CD14-positive monocyte (primary cell): Measurements from ENCODE around the gene TSHZ1. TPM values are rescaled to one million over a fixed set of nuclear protein-coding genes. Genes with fewer than 3 reads are reported as not detected.

ENCODE experiments used
- DNase-seq, 3 donors: peaks; one replicate each; pipeline ENCODE4 v3.0.0-alpha.2; 2011 to 2022
- H2AFZ ChIP-seq: 2 replicates; pipeline ENCODE4 v1.6.0; 2012; ENCODE audit warnings: mild to moderate bottlenecking, low read depth, low read length, inconsistent platforms; ENCODE audit not compliant: insufficient read depth, poor library complexity, severe bottlenecking
- H3K27ac ChIP-seq, 2 donors: 1 replicate in 1 of 2; 2 replicates in 1 of 2; pipeline ENCODE4 v1.5.1; 2012 to 2013; ENCODE audit warnings: low read length in 2 of 2, control low read depth in 1 of 2, inconsistent platforms in 1 of 2, low read depth in 1 of 2, mild to moderate bottlenecking in 1 of 2
- H3K27me3 ChIP-seq, 2 donors: one replicate each; pipeline versions ENCODE4 v1.6.0 to v1.6.1; 2011 to 2013; ENCODE audit warnings: low read length in 2 of 2; ENCODE audit not compliant: control insufficient read depth in 2 of 2, insufficient read depth in 2 of 2
- H3K36me3 ChIP-seq, 2 donors: replicated peaks in 1 of 2; 1 replicate in 1 of 2; 2 replicates in 1 of 2; pipeline versions ENCODE4 v1.5.1 to v1.6.1; 2012 to 2013; ENCODE audit warnings: low read length in 2 of 2, control low read depth in 1 of 2, inconsistent platforms in 1 of 2, mild to moderate bottlenecking in 1 of 2; ENCODE audit not compliant: insufficient read depth in 2 of 2, control insufficient read depth in 1 of 2
- H3K4me1 ChIP-seq, 2 donors: 1 replicate in 1 of 2; 2 replicates in 1 of 2; pipeline versions ENCODE4 v1.5.1 to v1.6.1; 2012 to 2013; ENCODE audit warnings: low read length in 2 of 2, control low read depth in 1 of 2, inconsistent platforms in 1 of 2, mild to moderate bottlenecking in 1 of 2, moderate library complexity in 1 of 2; ENCODE audit not compliant: insufficient read depth in 2 of 2, control insufficient read depth in 1 of 2
- H3K4me2 ChIP-seq: replicated peaks from 2 replicates; pipeline ENCODE3; 2012; ENCODE audit warnings: low read length, moderate library complexity, mild to moderate bottlenecking; ENCODE audit not compliant: poor library complexity, severe bottlenecking; ENCODE audit errors: extremely low read depth
- H3K4me3 ChIP-seq, 3 experiments: fragments of 200-600 bp in 1 of 3; sonication (generic) in 1 of 3; replicated peaks in 1 of 3; 1 replicate in 2 of 3; 2 replicates in 1 of 3; pipeline ENCODE4 v1.5.1; 2011 to 2013; ENCODE audit warnings: low read length in 3 of 3, mild to moderate bottlenecking in 3 of 3, control low read depth in 2 of 3, low read depth in 2 of 3, inconsistent platforms in 1 of 3, moderate library complexity in 1 of 3
- H3K79me2 ChIP-seq: 2 replicates; pipeline ENCODE4 v1.6.0; 2012; ENCODE audit warnings: mild to moderate bottlenecking, control low read depth, inconsistent platforms, low read length, moderate library complexity; ENCODE audit not compliant: insufficient read depth
- H3K9ac ChIP-seq: 2 replicates; pipeline ENCODE4 v1.6.0; 2017; ENCODE audit warnings: low read length, mild to moderate bottlenecking; ENCODE audit not compliant: insufficient read depth, poor library complexity, severe bottlenecking
- H3K9me3 ChIP-seq, 2 donors: replicated peaks in 1 of 2; 1 replicate in 1 of 2; 2 replicates in 1 of 2; pipeline versions ENCODE4 v1.5.1 to v1.6.1; 2012 to 2013; ENCODE audit warnings: low read length in 2 of 2, control low read depth in 1 of 2; ENCODE audit not compliant: control insufficient read depth in 1 of 2, insufficient read depth in 1 of 2
- H4K20me1 ChIP-seq: 2 replicates; pipeline ENCODE4 v1.6.0; 2012; ENCODE audit warnings: mild to moderate bottlenecking, low read length, control low read depth, moderate library complexity; ENCODE audit not compliant: insufficient read depth
- H3K27ac Mint-ChIP-seq, 7 donors: one replicate each; pipeline ENCODE4 v1.8.0; 2020; ENCODE audit warnings: mild to moderate bottlenecking in 7 of 7, mixed read lengths in 7 of 7, moderate library complexity in 6 of 7, inconsistent platforms in 2 of 7
- H3K27me3 Mint-ChIP-seq, 3 donors: one replicate each; pipeline ENCODE4 v1.8.0; 2021 to 2022; ENCODE audit warnings: low read depth in 3 of 3, mild to moderate bottlenecking in 3 of 3, mixed read lengths in 3 of 3, moderate library complexity in 3 of 3, inconsistent platforms in 1 of 3
- H3K36me3 Mint-ChIP-seq, 2 donors: one replicate each; pipeline ENCODE4 v1.8.0; 2020; ENCODE audit warnings: mixed read lengths in 2 of 2, inconsistent platforms in 1 of 2, mild to moderate bottlenecking in 1 of 2
- H3K4me1 Mint-ChIP-seq: one replicate; pipeline ENCODE4 v1.8.0; 2020; ENCODE audit warnings: mild to moderate bottlenecking, mixed read lengths
- H3K4me3 Mint-ChIP-seq, 2 donors: one replicate each; pipeline ENCODE4 v1.8.0; 2020; ENCODE audit warnings: mild to moderate bottlenecking in 2 of 2, mixed read lengths in 2 of 2, moderate library complexity in 1 of 2
- H3K9me3 Mint-ChIP-seq, 7 donors: one replicate each; pipeline ENCODE4 v1.8.0; 2020 to 2022; ENCODE audit warnings: mixed read lengths in 7 of 7, mild to moderate bottlenecking in 6 of 7, moderate library complexity in 6 of 7, inconsistent platforms in 2 of 7
- CTCF ChIP-seq: fragments of 200-600 bp; IDR thresholded peaks from one replicate; pipeline ENCODE4 v1.8.0; 2022; ENCODE audit warnings: antibody characterized with exemption, mild to moderate bottlenecking
- whole genome bisulfite sequencing: methylation state at CpG from one replicate; pipeline ENCODE4 v1.1.5; 2013; ENCODE audit warnings: missing lambda C conversion rate; ENCODE audit not compliant: insufficient coverage; 5-methylcytosine and 5-hydroxymethylcytosine counted together
- intact Hi-C, 2 donors: fragments of 100-400 bp; cut with micrococcal nuclease; formaldehyde crosslinking; loops; one replicate each; pipeline versions ENCODE4 v1.15.0 to v1.15.1; 2023
- polyA plus RNA-seq, 3 donors: library from polyadenylated mRNA; depleted of rRNA in 1 of 3; unstranded in 2 of 3; stranded (reverse) in 1 of 3; fragments of 300-500 nt in 2 of 3; fragments of >200 nt in 1 of 3; fragmentation: Illumina TruSeq in 2 of 3; gene quantifications; 1 replicate in 2 of 3; 2 replicates in 1 of 3; pipeline ENCODE4 v1.2.3, GENCODE V29; 2012 to 2021

Gene TSHZ1
- polyA plus RNA-seq, 3 donors: 0.76 to 3.3 (median 1.4) TPM

DNA sequence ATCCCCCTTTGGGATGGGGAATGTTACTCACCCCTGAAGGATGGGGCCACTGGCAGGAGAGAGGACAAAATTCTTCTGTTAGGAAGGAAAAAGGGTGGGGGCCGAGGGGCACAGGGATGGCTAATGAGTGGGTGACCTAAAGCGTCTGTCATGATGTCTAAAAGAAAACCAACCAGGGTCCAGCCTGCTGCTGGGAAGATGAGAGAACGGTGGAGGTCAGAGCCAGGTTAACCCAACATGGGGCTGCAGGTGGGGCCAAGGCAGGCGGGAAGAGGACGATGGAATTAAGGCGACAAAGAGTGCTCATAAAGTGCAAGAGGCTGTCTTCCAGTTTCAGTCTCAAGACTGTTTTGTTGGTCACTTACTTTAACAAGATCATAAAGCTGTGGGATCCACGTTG is 126.8 kb downstream of the TSHZ1 start:
- 85% methylated on average over 6 of the region's 7 CpGs for WGBS
- no peak overlapping the region for H3K27ac Mint-ChIP-seq
- intact Hi-C loops: no loop called here

DNA sequence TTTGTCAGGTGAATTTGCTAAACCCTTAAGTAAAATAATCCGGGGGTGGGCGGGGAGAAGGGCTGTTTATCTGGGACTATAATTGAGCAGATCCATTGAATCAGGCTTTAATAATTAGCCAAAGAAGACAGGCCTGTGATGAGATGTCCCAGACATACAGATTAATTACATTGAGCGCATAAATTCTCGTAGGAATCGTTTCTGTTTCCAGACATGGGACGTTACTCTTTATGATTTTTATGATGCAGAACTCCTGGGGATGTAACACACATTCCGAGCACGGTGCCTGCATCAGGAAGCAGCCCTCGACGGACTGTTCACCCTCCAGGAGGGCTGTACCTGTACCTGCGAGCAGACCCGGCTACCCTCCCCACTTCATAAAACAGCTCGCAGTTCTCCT is 128.0 kb downstream of the TSHZ1 start:
- TF ChIP-seq CTCF: no peak
- no peak for DNase-seq
- H3K27me3 ChIP-seq: no peaks in the 10 kb centered on the region
- H3K36me3 ChIP-seq: no peaks in the 10 kb centered on the region
- no peaks in the 10 kb centered on the region for H3K9me3 ChIP-seq
- 96% methylated on average over 12 of the region's 13 CpGs for WGBS
- no peak overlapping the region for H3K4me2 ChIP-seq
- H2AFZ ChIP-seq: no peak overlapping the region
- H3K4me3 Mint-ChIP-seq: no peak overlapping the region
- intact Hi-C loops: no loop called here
- no peak overlapping the region for H3K27ac ChIP-seq
- H3K27ac Mint-ChIP-seq: no peak overlapping the region
- no peaks in the 10 kb centered on the region for H3K4me1 Mint-ChIP-seq
- H3K36me3 Mint-ChIP-seq: no peaks in the 10 kb centered on the region
- no peaks in the 10 kb centered on the region for H4K20me1 ChIP-seq
- no peak overlapping the region for H3K9ac ChIP-seq
- no peaks in the 10 kb centered on the region for H3K4me1 ChIP-seq
- peaks cover 2 to 3% (median 2%) of the 10 kb centered on the region in 3 donors for H3K27me3 Mint-ChIP-seq
- H3K4me3 ChIP-seq: no peak overlapping the region
- peaks cover 0 to 3% (median 0%) of the 10 kb centered on the region in 7 donors for H3K9me3 Mint-ChIP-seq
- no peaks in the 10 kb centered on the region for H3K79me2 ChIP-seq

More for the DNA sequence above, 126.8 kb downstream of the TSHZ1 start:
- no peak overlapping the region for H3K4me3 Mint-ChIP-seq
- no peak for TF ChIP-seq CTCF
- Histone ChIP-seq H3K79me2 (no peaks in the 10 kb centered on the region), H3K4me2 (no peak overlapping the region), H3K36me3 (no peaks in the 10 kb centered on the region), H3K27me3 (no peaks in the 10 kb centered on the region), H2AFZ (no peak overlapping the region), H3K27ac (no peak overlapping the region), H4K20me1 (no peaks in the 10 kb centered on the region), H3K4me3 (no peak overlapping the region), H3K9me3 (no peaks in the 10 kb centered on the region), H3K9ac (no peak overlapping the region), H3K4me1 (no peaks in the 10 kb centered on the region)
- no peaks in the 10 kb centered on the region for H3K4me1 Mint-ChIP-seq
- no peak for DNase-seq
- H3K36me3 Mint-ChIP-seq: no peaks in the 10 kb centered on the region
- H3K9me3 Mint-ChIP-seq: peaks cover 0 to 3% (median 0%) of the 10 kb centered on the region in 7 donors
- H3K27me3 Mint-ChIP-seq: peaks cover 0 to 3% (median 2%) of the 10 kb centered on the region in 3 donors

Other genes with a start within 250 kb of the TSHZ1 start
- gene PTGR3, start 1.7 kb upstream of the TSHZ1 start, polyA plus RNA-seq: 10 to 100 TPM; 15.5 to 27.5 (median 23.6) TPM
- not detected for gene SMIM21, start 216.9 kb downstream of the TSHZ1 start, polyA plus RNA-seq